KMS-11 (cell line): ENCODE data around the gene IL9.
A peak's percentile ranks its signal among the peaks of the same experiment; 100 is the strongest.

Source experiments
- H2AFZ ChIP-seq: fragments of 200-600 bp; sonication (generic); 2 replicates; pipeline ENCODE4 v1.6.1; 2016; ENCODE audit warnings: antibody characterized with exemption, mixed run types, low read depth
- H3K27ac ChIP-seq: fragments of 200-600 bp; sonication (generic); 2 replicates; pipeline ENCODE4 v1.6.1; 2016; ENCODE audit warnings: mild to moderate bottlenecking, mixed run types
- H3K27me3 ChIP-seq: fragments of 200-600 bp; sonication (generic); 2 replicates; pipeline ENCODE4 v1.6.1; 2017; ENCODE audit warnings: mild to moderate bottlenecking, low read depth, mixed run types, moderate library complexity; ENCODE audit not compliant: insufficient read depth
- H3K36me3 ChIP-seq: fragments of 200-600 bp; sonication (generic); 2 replicates; pipeline ENCODE4 v1.6.1; 2017; ENCODE audit warnings: mild to moderate bottlenecking, mixed run types; ENCODE audit not compliant: insufficient read depth
- H3K4me1 ChIP-seq: fragments of 200-600 bp; sonication (generic); 2 replicates; pipeline ENCODE4 v1.6.1; 2016; ENCODE audit warnings: mild to moderate bottlenecking, low read depth, mixed run types; ENCODE audit not compliant: poor library complexity, severe bottlenecking
- H3K4me2 ChIP-seq: fragments of 200-600 bp; sonication (generic); 2 replicates; pipeline ENCODE4 v1.7.0; 2016; ENCODE audit warnings: mild to moderate bottlenecking, mixed run types
- H3K4me3 ChIP-seq: fragments of 200-600 bp; sonication (generic); IDR thresholded peaks from 2 replicates; pipeline ENCODE4 v1.6.1; 2017; ENCODE audit warnings: low read depth, low read length, mixed read lengths; ENCODE audit not compliant: insufficient read depth
- H3K79me2 ChIP-seq: fragments of 200-600 bp; sonication (generic); 2 replicates; pipeline ENCODE4 v1.6.1; 2016; ENCODE audit warnings: low read depth, mixed run types; ENCODE audit not compliant: insufficient read depth
- H3K9ac ChIP-seq: fragments of 200-600 bp; sonication (generic); 2 replicates; pipeline ENCODE4 v1.6.1; 2016; ENCODE audit warnings: mild to moderate bottlenecking, mixed run types
- H4K20me1 ChIP-seq: fragments of 200-600 bp; sonication (generic); 2 replicates; pipeline ENCODE4 v1.6.1; 2016; ENCODE audit warnings: mild to moderate bottlenecking, mixed run types; ENCODE audit not compliant: insufficient read depth
- CTCF ChIP-seq: fragments of 200-600 bp; sonication (generic); conservative IDR thresholded peaks from 2 replicates; pipeline ENCODE4 v1.6.1; 2017; ENCODE audit warnings: low read depth, mild to moderate bottlenecking, antibody characterized with exemption, low read length, moderate library complexity, mixed read lengths

Gene IL9

DNA sequence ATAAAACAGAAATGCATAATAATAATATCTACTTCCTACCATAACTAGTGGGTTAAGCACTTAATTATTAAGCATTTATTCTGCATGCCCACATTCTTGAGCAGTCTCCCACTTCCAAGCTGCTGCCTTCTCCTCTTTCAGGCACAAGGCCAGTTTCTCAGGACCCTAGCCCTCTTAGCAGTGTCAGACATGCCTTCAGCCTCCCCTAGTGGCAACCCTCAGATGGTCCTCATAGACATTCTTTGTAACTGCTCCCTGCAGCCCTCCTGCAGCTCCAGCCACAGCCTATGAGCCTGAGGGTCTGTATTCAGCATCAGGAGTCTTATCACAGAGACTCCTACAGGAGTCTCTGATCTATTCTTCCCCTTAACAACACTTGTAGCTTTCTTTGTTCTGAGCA, 3.9 kb downstream of the IL9 start:
- peaks cover 41% of the 10 kb centered on the region for H3K4me1 ChIP-seq
- H3K4me3 ChIP-seq = no peak overlapping the region
- no peak overlapping the region for H2AFZ ChIP-seq
- no peaks in the 10 kb centered on the region for H3K27me3 ChIP-seq
- peak overlapping the region; percentile 50; the same call in 1 of the 2 replicates for H3K4me2 ChIP-seq
- H4K20me1 ChIP-seq = no peaks in the 10 kb centered on the region
- H3K36me3 ChIP-seq = no peaks in the 10 kb centered on the region
- no peak overlapping the region for H3K27ac ChIP-seq
- H3K79me2 ChIP-seq = no peaks in the 10 kb centered on the region
- TF ChIP-seq CTCF = 0 out of 2 replicates have a peak, but pooled peaks have one; percentile 28
- H3K9ac ChIP-seq = no peak overlapping the region

DNA sequence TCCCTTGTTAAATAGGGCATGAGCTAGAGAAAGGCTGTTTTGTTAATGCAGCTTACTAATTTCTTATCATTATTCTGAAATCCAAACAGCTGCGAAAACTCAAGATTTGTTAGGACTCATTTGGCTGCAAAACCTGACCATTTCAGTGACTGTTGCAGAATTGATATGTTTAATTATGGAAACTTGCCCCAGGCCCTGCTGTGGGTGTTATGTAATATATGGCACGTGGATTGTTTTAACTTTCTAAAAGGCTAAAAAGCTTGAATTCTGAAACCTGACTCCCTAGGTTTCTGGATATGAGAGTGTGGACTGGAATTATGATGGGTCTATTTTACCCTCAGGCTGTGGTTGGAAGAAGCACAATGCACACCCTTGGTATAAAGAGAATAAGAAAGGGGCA, 4.4 kb downstream of the IL9 start:
- Histone ChIP-seq H3K4me3 (no peak overlapping the region), H3K27ac (no peak overlapping the region; the same call in 1 of the 2 replicates), H3K4me1 (peaks cover 41% of the 10 kb centered on the region), H3K9ac (no peak overlapping the region; the same call in 1 of the 2 replicates), H3K27me3 (no peaks in the 10 kb centered on the region), H4K20me1 (no peaks in the 10 kb centered on the region), H3K36me3 (no peaks in the 10 kb centered on the region), H3K79me2 (no peaks in the 10 kb centered on the region), H2AFZ (peak overlapping the region; percentile 35; the same call in 1 of the 2 replicates), H3K4me2 (peak overlapping the region; percentile 50)
- no peak for TF ChIP-seq CTCF

DNA sequence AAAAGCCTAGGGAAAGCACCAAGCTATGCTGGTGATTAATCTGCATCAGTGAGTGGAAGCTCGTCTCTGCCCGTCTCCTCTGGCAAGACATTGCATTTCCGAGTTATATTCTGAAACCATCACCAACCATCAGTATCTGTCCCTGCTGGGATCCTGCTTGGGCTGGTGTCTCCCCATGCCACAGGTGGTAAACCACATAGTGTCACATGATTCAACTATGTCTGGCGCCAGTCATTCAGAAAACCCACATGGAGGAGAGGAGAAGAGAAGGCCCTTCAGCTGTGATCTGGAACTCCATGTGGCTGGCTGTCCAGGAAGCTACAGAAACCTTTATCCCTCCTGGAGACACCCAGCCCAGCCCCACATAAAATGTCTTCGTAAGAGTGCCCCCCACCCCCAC, 4.8 kb downstream of the IL9 start:
- H3K4me2 ChIP-seq = peak overlapping the region; percentile 50
- H3K4me3 ChIP-seq = no peak overlapping the region
- no peaks in the 10 kb centered on the region for H3K79me2 ChIP-seq
- no peaks in the 10 kb centered on the region for H3K36me3 ChIP-seq
- H2AFZ ChIP-seq = peak overlapping the region; percentile 35; the same call in 1 of the 2 replicates
- H3K27ac ChIP-seq = no peak overlapping the region; the same call in 1 of the 2 replicates
- no peak overlapping the region; the same call in 1 of the 2 replicates for H3K9ac ChIP-seq
- no peaks in the 10 kb centered on the region for H4K20me1 ChIP-seq
- TF ChIP-seq CTCF = no peak
- H3K27me3 ChIP-seq = no peaks in the 10 kb centered on the region
- peaks cover 41% of the 10 kb centered on the region for H3K4me1 ChIP-seq

- Histone ChIP-seq H3K4me3 (no peak overlapping the region), H3K79me2 (no peaks in the 10 kb centered on the region), H2AFZ (no peak overlapping the region), H3K4me2 (peak overlapping the region; percentile 50), H3K9ac (no peak overlapping the region), H3K36me3 (no peaks in the 10 kb centered on the region), H4K20me1 (no peaks in the 10 kb centered on the region), H3K4me1 (peaks cover 41% of the 10 kb centered on the region), H3K27ac (no peak overlapping the region), H3K27me3 (no peaks in the 10 kb centered on the region)
- no peak for TF ChIP-seq CTCF
Observed at GRCh38 chr5:135890296-135890695, 5.3 kb downstream of the IL9 start.
